ENCODE data around the gene HCFC1. TPM values are rescaled to one million over a fixed set of nuclear protein-coding genes. Genes with fewer than 3 reads are reported as not detected.

The HCFC1 gene
- total and polyA plus RNA-seq, 9 donors = 13.3 to 62.5 (median 43.2) TPM

DNA sequence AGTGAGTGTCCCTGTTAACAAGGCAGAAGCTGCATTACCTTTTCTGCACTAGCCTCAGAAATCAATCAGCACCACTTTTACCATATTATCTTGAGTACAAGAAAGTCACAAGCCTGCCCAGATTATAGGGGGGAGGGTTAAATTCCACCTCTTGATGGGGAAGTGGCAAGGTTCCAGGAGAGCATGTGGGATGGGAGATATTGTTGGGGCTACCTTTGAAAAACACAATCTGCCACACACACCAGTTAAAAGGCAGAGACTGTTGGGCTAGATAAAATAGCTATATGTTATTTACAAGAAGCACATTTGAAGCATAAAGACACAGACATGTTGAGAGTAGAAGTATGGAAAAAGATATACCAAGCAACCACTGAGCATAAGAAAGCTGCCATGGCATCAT is 73.7 kb downstream of the HCFC1 start:
- no peaks in the 10 kb centered on the region for H3K36me3 ChIP-seq
- no peak overlapping the region for H3K27ac ChIP-seq
- intact Hi-C loops (cut with DNase I) = no loop called here
- H3K4me1 ChIP-seq (ENCODE audit: insufficient read depth) = no peaks in the 10 kb centered on the region
- no peak for DNase-seq
- H3K9me3 ChIP-seq = peaks cover 0 to 3% of the 10 kb centered on the region in 2 donors
- TF ChIP-seq, protein P1, sequence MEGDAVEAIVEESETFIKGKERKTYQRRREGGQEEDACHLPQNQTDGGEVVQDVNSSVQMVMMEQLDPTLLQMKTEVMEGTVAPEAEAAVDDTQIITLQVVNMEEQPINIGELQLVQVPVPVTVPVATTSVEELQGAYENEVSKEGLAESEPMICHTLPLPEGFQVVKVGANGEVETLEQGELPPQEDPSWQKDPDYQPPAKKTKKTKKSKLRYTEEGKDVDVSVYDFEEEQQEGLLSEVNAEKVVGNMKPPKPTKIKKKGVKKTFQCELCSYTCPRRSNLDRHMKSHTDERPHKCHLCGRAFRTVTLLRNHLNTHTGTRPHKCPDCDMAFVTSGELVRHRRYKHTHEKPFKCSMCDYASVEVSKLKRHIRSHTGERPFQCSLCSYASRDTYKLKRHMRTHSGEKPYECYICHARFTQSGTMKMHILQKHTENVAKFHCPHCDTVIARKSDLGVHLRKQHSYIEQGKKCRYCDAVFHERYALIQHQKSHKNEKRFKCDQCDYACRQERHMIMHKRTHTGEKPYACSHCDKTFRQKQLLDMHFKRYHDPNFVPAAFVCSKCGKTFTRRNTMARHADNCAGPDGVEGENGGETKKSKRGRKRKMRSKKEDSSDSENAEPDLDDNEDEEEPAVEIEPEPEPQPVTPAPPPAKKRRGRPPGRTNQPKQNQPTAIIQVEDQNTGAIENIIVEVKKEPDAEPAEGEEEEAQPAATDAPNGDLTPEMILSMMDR (IDR thresholded peaks at IDR 0.05) = no peak
- no peak for TF ChIP-seq POLR2A (IDR thresholded peaks at IDR 0.05)
- TF ChIP-seq EP300 (IDR thresholded peaks at IDR 0.05) = no peak
- no peaks in the 10 kb centered on the region for H3K27me3 ChIP-seq
- no peak overlapping the region for H3K4me3 ChIP-seq

MicroRNA genes within 50 kb of the gene (microRNA counts, 767-probe panel; counts per million panel counts)
- microRNA hsa-miR-718 = 530 counts per million, percentile 78 among the panel's probes with 10 or more counts

Small RNAs within 50 kb of the gene (microRNA-seq; reads per million reads assigned to microRNA genes)
- gene MIR3202-1 = 0 reads per million in 3 donors
- gene MIR3202-2 = 0 reads per million in 3 donors
- 0 reads per million in 3 donors for gene MIR718

Small RNAs within 50 kb of the gene (small RNA-seq; reads per million reads assigned to genes)
- gene MIR3202-1 = not detected

Other genes with a start within 250 kb of the HCFC1 start
- 100 to 1,000 TPM in 5 of 7 donors, 10 to 100 TPM in 2; 53.7 to 146 (median 126) TPM for gene BCAP31, start 247.4 kb downstream of the HCFC1 start, total RNA-seq
- gene BCAP31, start 247.4 kb downstream of the HCFC1 start, polyA plus RNA-seq = 100 to 1,000 TPM; 151 to 195 TPM
- gene ABCD1, start 247.0 kb downstream of the HCFC1 start, total RNA-seq = 10 to 100 TPM in 1 of 7 donors, 1 to 10 TPM in 6; 6.1 to 11.1 (median 9.1) TPM
- gene ABCD1, start 247.0 kb downstream of the HCFC1 start, polyA plus RNA-seq = 1 to 10 TPM; 1.4 to 5.1 TPM
- 1 to 10 TPM in 3 of 7 donors, under 1 TPM in 4; 0.46 to 5.0 (median 0.95) TPM for gene PLXNB3, start 207.6 kb downstream of the HCFC1 start, total RNA-seq
- gene PLXNB3, start 207.6 kb downstream of the HCFC1 start, polyA plus RNA-seq = 1 to 10 TPM in 1 of 2 donors, under 1 TPM in 1; 0.79 to 3.6 TPM
- 1 to 10 TPM; 1.1 to 2.1 (median 1.6) TPM for gene SRPK3, start 190.8 kb downstream of the HCFC1 start, total RNA-seq
- under 1 TPM; 0.25 to 0.65 TPM for gene SRPK3, start 190.8 kb downstream of the HCFC1 start, polyA plus RNA-seq
- gene IDH3G, start 177.4 kb downstream of the HCFC1 start, total RNA-seq = 10 to 100 TPM; 48.5 to 58.5 (median 54.7) TPM
- 10 to 100 TPM; 41.3 to 44.2 TPM for gene IDH3G, start 177.4 kb downstream of the HCFC1 start, polyA plus RNA-seq
- gene SSR4, start 177.2 kb downstream of the HCFC1 start, total RNA-seq = 100 to 1,000 TPM; 123 to 181 (median 155) TPM
- gene SSR4, start 177.2 kb downstream of the HCFC1 start, polyA plus RNA-seq = 100 to 1,000 TPM; 120 to 261 TPM
- gene PDZD4, start 141.3 kb downstream of the HCFC1 start, total RNA-seq = 1 to 10 TPM in 4 of 7 donors, under 1 TPM in 3; 0.73 to 8.6 (median 2.7) TPM
- gene PDZD4, start 141.3 kb downstream of the HCFC1 start, polyA plus RNA-seq = 1 to 10 TPM; 2.0 to 2.2 TPM
- gene L1CAM, start 85.6 kb downstream of the HCFC1 start, total RNA-seq = 1 to 10 TPM in 3 of 7 donors, under 1 TPM in 3, not detected in 1; 0.36 to 3.0 (median 1.1) TPM
- 1 to 10 TPM in 1 of 2 donors, under 1 TPM in 1; 0.63 to 1.1 TPM for gene L1CAM, start 85.6 kb downstream of the HCFC1 start, polyA plus RNA-seq
- 1 to 10 TPM in 1 of 7 donors, under 1 TPM in 4, not detected in 2; 0.34 to 1.5 (median 0.50) TPM for gene AVPR2, start 67.1 kb downstream of the HCFC1 start, total RNA-seq
- gene AVPR2, start 67.1 kb downstream of the HCFC1 start, polyA plus RNA-seq = 1 to 10 TPM in 1 of 2 donors, not detected in 1; 1.3 TPM
- gene ARHGAP4, start 45.6 kb downstream of the HCFC1 start, total RNA-seq = 10 to 100 TPM in 5 of 7 donors, 1 to 10 TPM in 2; 7.0 to 22.3 (median 11.4) TPM
- gene ARHGAP4, start 45.6 kb downstream of the HCFC1 start, polyA plus RNA-seq = 10 to 100 TPM in 1 of 2 donors, 1 to 10 TPM in 1; 1.2 to 14.7 TPM
- gene NAA10, start 36.8 kb downstream of the HCFC1 start, total RNA-seq = 10 to 100 TPM; 36.7 to 95.5 (median 64.2) TPM
- 10 to 100 TPM; 64.9 to 87.3 TPM for gene NAA10, start 36.8 kb downstream of the HCFC1 start, polyA plus RNA-seq
- 1 to 10 TPM in 6 of 7 donors, under 1 TPM in 1; 0.80 to 4.9 (median 2.5) TPM for gene RENBP, start 27.2 kb downstream of the HCFC1 start, total RNA-seq
- 1 to 10 TPM; 1.2 to 2.8 TPM for gene RENBP, start 27.2 kb downstream of the HCFC1 start, polyA plus RNA-seq
- gene TMEM187, start 936 bp upstream of the HCFC1 start, total RNA-seq = 10 to 100 TPM in 3 of 7 donors, 1 to 10 TPM in 4; 4.4 to 11.6 (median 9.4) TPM
- gene TMEM187, start 936 bp upstream of the HCFC1 start, polyA plus RNA-seq = 1 to 10 TPM; 2.6 to 9.8 TPM
- gene IRAK1, start 48.1 kb upstream of the HCFC1 start, total RNA-seq = 10 to 100 TPM; 17.0 to 97.4 (median 52.6) TPM
- 10 to 100 TPM; 10.5 to 25.8 TPM for gene IRAK1, start 48.1 kb upstream of the HCFC1 start, polyA plus RNA-seq
- 10 to 100 TPM; 46.4 to 91.2 (median 62.4) TPM for gene MECP2, start 125.9 kb upstream of the HCFC1 start, total RNA-seq
- 10 to 100 TPM; 26.8 to 29.6 TPM for gene MECP2, start 125.9 kb upstream of the HCFC1 start, polyA plus RNA-seq
- not detected for gene OPN1LW, start 172.4 kb upstream of the HCFC1 start, total RNA-seq
- not detected for gene OPN1LW, start 172.4 kb upstream of the HCFC1 start, polyA plus RNA-seq
- not detected for gene OPN1MW, start 210.8 kb upstream of the HCFC1 start, total RNA-seq
- gene OPN1MW, start 210.8 kb upstream of the HCFC1 start, polyA plus RNA-seq = not detected
- not detected for gene OPN1MW2, start 247.9 kb upstream of the HCFC1 start, total RNA-seq
- not detected for gene OPN1MW2, start 247.9 kb upstream of the HCFC1 start, polyA plus RNA-seq

Data from ovary (tissue), 9 donors.